ENCODE results near the gene RNF212.

- TF ChIP-seq TAF1 (IDR thresholded peaks at IDR 0.05; ENCODE audit: borderline replicate concordance, low read depth, low read length) = no peak
- TF ChIP-seq ATF2 (IDR thresholded peaks at IDR 0.05; ENCODE audit: low read length) = no peak
- no peak for TF ChIP-seq CTCF (IDR thresholded peaks at IDR 0.05 in 2 of 3, conservative IDR thresholded peaks at IDR 0.05 in 1 of 3; ENCODE audit: control insufficient read depth in 2 of 3, extremely low read depth in 1 of 3, insufficient read depth in 1 of 3, low read depth in 3 of 3, low read length in 3 of 3)
- TF ChIP-seq MTA3 (IDR thresholded peaks at IDR 0.05; ENCODE audit: borderline replicate concordance, low read length) = no peak
- TF ChIP-seq POLR2AphosphoS5 (IDR thresholded peaks at IDR 0.05; ENCODE audit: low read length) = no peak
Measured at GRCh38 chr4:1041936-1042330, 71.4 kb downstream of the RNF212 start.

All from GM12878 (cell line).